Breast epithelium (tissue), 3 donors: ENCODE results near the gene PADI1.

Experiments
- CTCF ChIP-seq, 3 donors: fragments of 450-650 bp; IDR thresholded peaks; one replicate each; pipeline ENCODE4 v1.5.1; 2016 to 2017; ENCODE audit warnings: antibody characterized with exemption in 3 of 3, mild to moderate bottlenecking in 3 of 3, moderate library complexity in 3 of 3
- POLR2A ChIP-seq: fragments of 450-650 bp; IDR thresholded peaks from one replicate; pipeline ENCODE4 v1.6.1; 2016; ENCODE audit warnings: antibody characterized with exemption, mild to moderate bottlenecking, moderate library complexity
- POLR2AphosphoS5 ChIP-seq, 3 donors: sonication (generic); formaldehyde crosslinking; IDR thresholded peaks; one replicate each; pipeline ENCODE4 v1.6.1; 2017; ENCODE audit warnings: antibody characterized with exemption in 3 of 3

GRCh38 chr1:17173217-17173616, 31.7 kb upstream of the PADI1 start:
- TF ChIP-seq POLR2A (no peak), CTCF (IDR thresholded peaks at IDR 0.05) (no peak), POLR2AphosphoS5 (IDR thresholded peaks at IDR 0.05) (no peak)
